Coronary artery (tissue), 2 donors: ENCODE data around the gene ASB11.

Experiments
- DNase-seq: peaks from one replicate; pipeline ENCODE4 v3.0.0-alpha.2; 2017; ENCODE audit warnings: low spot score
- H3K27ac ChIP-seq, 2 donors: fragments of 200-600 bp; sonication (generic); one replicate each; pipeline ENCODE4 v1.5.1; 2016 to 2019
- H3K4me3 ChIP-seq: fragments of 200-600 bp; sonication (generic); 2 replicates; pipeline ENCODE4 v1.5.1; 2016; ENCODE audit warnings: mild to moderate bottlenecking, moderate library complexity
- TF ChIP-seq, protein P1 (sequence below): fragments of 200-600 bp; sonication (generic); IDR thresholded peaks from one replicate; pipeline ENCODE4 v1.5.1; 2019; ENCODE audit warnings: antibody characterized with exemption

The ASB11 gene

DNA sequence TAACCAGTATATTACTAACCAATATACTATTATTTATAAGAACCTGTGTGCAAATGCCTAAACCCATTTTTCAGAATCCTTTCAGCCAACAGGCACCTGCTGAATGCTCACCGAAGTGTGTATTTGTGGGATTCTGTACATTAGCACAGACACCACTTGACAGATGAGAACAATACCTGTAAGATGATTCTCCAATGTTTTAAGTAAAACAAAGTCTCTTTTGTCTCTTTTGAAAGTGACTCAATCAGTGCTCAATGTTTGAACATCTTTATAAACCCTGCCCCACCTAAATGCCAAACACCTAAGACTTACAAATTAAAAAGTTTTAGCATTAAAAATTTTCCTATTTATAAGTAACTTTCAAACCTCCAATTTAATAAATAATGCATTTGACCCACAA is 46.3 kb downstream of the ASB11 start:
- TF ChIP-seq, protein P1, sequence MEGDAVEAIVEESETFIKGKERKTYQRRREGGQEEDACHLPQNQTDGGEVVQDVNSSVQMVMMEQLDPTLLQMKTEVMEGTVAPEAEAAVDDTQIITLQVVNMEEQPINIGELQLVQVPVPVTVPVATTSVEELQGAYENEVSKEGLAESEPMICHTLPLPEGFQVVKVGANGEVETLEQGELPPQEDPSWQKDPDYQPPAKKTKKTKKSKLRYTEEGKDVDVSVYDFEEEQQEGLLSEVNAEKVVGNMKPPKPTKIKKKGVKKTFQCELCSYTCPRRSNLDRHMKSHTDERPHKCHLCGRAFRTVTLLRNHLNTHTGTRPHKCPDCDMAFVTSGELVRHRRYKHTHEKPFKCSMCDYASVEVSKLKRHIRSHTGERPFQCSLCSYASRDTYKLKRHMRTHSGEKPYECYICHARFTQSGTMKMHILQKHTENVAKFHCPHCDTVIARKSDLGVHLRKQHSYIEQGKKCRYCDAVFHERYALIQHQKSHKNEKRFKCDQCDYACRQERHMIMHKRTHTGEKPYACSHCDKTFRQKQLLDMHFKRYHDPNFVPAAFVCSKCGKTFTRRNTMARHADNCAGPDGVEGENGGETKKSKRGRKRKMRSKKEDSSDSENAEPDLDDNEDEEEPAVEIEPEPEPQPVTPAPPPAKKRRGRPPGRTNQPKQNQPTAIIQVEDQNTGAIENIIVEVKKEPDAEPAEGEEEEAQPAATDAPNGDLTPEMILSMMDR = no peak
- Histone ChIP-seq H3K27ac (no peak overlapping the region), H3K4me3 (no peak overlapping the region)
- DNase-seq = no peak

DNA sequence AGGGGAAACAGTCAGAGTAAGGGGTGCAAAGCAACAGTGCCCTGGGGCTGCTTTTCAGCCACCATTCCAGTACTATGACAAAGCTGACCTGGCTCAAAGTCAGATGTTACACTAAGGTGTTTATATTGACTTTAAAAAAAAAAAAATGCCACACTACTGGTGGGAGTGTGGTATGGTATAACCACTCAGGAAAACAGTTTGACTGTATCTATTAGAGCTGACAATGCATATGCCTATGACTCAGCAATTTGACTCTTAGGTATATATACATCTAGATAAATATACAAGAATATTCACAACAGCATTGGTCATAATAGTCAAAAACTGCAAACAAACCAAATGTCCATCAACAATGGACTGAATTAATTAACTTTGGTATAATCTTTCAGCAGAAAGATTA is 60.6 kb downstream of the ASB11 start:
- no peak for DNase-seq
- TF ChIP-seq, protein P1 = no peak
- Histone ChIP-seq H3K4me3 (no peak overlapping the region), H3K27ac (no peak overlapping the region)

DNA sequence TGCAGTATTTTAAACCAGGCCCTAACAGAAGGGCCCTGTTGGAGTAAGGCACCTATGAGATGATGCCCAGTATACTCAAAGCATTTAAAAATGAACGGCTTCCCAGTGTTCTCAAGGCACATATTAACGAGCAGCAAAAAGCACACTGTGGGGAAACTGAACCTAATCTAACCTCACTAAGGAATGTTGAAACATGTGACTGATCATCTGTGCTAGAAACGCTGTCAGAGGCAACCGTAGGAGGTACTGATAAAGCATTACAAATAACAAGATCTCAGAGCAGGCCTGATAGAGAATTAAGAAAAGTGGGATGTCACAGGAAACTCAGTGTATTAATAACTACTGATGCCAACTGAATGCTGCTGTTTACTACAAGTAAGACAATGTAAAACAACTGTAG is 69.5 kb downstream of the ASB11 start:
- no peak for DNase-seq
- TF ChIP-seq, protein P1 = no peak
- H3K27ac ChIP-seq = no peak overlapping the region
- no peak overlapping the region for H3K4me3 ChIP-seq

DNA sequence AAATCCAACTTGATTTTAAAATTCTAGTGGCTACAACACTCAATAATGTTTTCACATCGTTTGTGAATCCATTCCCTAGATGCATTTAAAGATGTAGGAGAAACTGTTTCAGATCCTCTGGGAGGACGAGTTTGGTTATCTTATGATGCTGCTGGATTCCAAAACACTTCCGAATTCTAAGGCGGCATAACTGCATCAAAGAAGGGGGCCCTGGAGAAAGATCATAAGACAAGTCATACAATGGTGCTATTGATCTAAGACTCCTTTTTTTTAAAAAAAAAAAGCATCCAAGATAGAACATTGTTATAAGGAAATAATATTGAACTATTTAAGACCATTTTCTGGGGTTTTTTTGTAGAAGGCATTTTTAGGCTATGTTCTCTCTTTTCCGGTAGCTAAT is 71.0 kb downstream of the ASB11 start:
- TF ChIP-seq, protein P1 = no peak
- no peak for DNase-seq
- Histone ChIP-seq H3K27ac (no peak overlapping the region), H3K4me3 (no peak overlapping the region)

DNA sequence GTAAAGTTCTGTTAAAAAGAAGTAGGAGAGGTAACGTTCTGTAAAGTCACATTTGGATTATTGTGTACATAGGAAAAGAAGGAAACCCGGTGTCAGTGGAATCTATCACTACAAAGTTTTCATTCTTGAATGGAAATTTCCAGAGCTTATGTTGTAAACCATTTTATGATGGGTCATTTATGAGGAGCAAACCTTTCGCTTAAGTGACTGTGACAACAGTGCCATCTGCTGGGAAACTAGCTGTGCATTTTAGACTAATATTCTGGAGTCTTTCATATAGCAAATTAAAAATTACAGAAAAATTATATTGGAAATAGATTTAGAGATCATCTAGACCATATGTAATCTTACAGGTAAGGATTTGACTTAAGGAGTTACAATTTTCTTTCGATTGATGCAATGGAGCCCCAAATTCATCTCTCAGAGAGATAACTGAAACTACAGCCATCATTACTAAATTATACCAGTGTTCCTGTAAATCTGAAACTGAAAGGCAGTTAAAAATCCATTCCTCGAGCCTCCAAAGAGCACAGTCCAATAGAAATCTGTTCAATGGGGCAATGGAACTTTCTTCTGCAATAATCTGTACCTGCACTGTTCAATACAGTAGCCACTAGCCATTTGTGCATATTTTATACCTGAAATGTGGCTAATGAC is 72.4 kb downstream of the ASB11 start:
- TF ChIP-seq, protein P1 = no peak
- Histone ChIP-seq H3K4me3 (no peak overlapping the region), H3K27ac (no peak overlapping the region)
- DNase-seq = no peak

DNA sequence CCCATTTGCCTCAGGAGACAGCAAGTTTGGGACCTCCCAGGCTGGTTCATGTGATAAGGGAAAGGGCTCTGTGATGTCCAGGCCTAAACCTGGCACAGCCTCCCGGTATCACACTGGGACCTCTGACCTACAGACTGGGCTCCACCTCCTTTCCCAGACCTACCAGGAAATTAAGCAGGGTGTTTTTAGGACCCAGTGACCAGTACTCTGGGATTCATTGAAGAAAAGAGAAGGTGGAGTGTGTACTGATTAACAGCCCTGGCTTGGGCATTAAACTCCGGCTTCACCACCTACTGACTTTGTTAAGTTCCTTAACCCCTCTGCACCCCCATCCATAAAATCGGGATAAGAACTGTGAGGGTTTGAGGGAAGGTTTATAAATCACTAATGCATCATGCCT is 74.1 kb downstream of the ASB11 start:
- no peak overlapping the region for H3K4me3 ChIP-seq
- TF ChIP-seq, protein P1 = no peak
- DNase-seq = no peak
- no peak overlapping the region for H3K27ac ChIP-seq

DNA sequence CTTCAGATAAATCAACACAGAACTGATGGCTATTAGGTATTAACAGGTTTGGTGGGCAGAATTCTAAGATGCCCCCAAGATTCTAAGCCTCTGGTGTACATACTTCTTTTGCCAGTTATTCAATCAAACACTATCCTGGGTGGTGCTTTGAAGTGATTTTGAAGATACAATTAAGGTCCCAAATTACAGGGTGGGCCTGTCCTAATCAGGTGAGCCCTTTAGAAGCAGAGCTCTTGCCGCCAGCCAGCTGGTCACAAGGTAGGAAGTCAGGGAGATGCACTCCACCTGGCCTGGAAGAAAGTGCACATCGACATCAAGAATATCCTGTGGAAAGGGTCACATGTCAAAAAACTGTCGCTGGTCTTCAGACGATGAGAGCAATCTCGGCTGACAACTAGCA is 75.0 kb downstream of the ASB11 start:
- no peak for DNase-seq
- no peak overlapping the region for H3K4me3 ChIP-seq
- no peak overlapping the region for H3K27ac ChIP-seq
- TF ChIP-seq, protein P1 = no peak
